Measurements from ENCODE around the gene SERPINB7.

The SERPINB7 gene

DNA sequence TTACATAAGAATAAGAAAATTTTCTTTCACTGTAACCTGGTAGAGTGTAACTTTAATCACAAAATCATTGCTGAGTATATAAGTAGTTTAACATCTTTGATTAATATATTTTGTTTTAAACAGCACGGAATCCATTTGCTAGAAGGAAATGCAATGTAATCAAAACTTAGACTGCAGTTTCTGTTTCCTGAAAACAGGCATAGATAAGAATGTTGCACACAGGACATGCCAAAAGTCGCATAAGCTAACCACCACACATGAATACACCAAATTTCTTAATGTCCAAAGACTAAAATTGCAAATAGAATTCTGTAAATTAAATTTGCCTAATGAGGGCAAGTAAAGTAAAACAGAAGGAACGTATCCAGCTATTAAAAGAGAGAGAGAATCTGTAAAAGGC lies 61.2 kb downstream of the SERPINB7 start:
- no peaks in the 10 kb centered on the region for H3K79me1 ChIP-seq (ENCODE audit: low read depth, low read length)
- H3K23ac ChIP-seq (ENCODE audit: low read depth, low read length, poor library complexity), result no peak overlapping the region
- no peak overlapping the region for H2AFZ ChIP-seq (ENCODE audit: low read length)
- no CpG with 5 or more reads among the region's 3 CpGs for WGBS, 2 donors (ENCODE audit: extremely low coverage in 2 of 2, insufficient read length in 2 of 2, insufficient replicate concordance in 1 of 2)
- no peak overlapping the region for H3K9ac ChIP-seq (ENCODE audit: low read depth, low read length, poor library complexity)
- no peak overlapping the region for H4K8ac ChIP-seq (ENCODE audit: low read depth, low read length)
- H3K4ac ChIP-seq (ENCODE audit: low read length), result no peak overlapping the region
- no peak overlapping the region for H2BK12ac ChIP-seq (ENCODE audit: low read length)
- no peak overlapping the region for H2AK5ac ChIP-seq (ENCODE audit: low read depth, low read length)
- no peak overlapping the region for H3K27ac ChIP-seq (replicated peaks; ENCODE audit: low read length)
- DNase-seq (ENCODE audit: low spot score), result no peak
- H2BK120ac ChIP-seq (ENCODE audit: low read depth, low read length), result no peak overlapping the region
- H3K4me1 ChIP-seq (ENCODE audit: control insufficient read depth in 2 of 2, insufficient read depth in 1 of 2, low read depth in 1 of 2, low read length in 2 of 2), result no peaks in the 10 kb centered on the region
- no peaks in the 10 kb centered on the region for H3K9me3 ChIP-seq (replicated peaks in 1 of 2; ENCODE audit: control insufficient read depth in 2 of 2, insufficient read depth in 1 of 2, low read depth in 1 of 2, low read length in 2 of 2)
- no peak overlapping the region for H3K14ac ChIP-seq (ENCODE audit: low read length)
- no peak overlapping the region for H3K4me3 ChIP-seq (ENCODE audit: low read length in 2 of 2)
- no peak overlapping the region for H2BK5ac ChIP-seq (ENCODE audit: low read length)
- peaks cover 0 to 2% (median 0%) of the 10 kb centered on the region in 3 experiments for H3K27me3 ChIP-seq (ENCODE audit: control insufficient read depth in 3 of 3, insufficient read depth in 3 of 3, low read depth in 1 of 3, low read length in 3 of 3)
- no peak overlapping the region for H3K18ac ChIP-seq (ENCODE audit: low read length)
- no peak overlapping the region for H4K91ac ChIP-seq (ENCODE audit: low read depth, low read length, poor library complexity)
- no peaks in the 10 kb centered on the region for H3K36me3 ChIP-seq (replicated peaks in 1 of 2; ENCODE audit: control insufficient read depth in 2 of 2, insufficient read depth in 2 of 2, low read length in 2 of 2)
- no peak overlapping the region for H2BK15ac ChIP-seq (ENCODE audit: low read length)
- H3K4me2 ChIP-seq (ENCODE audit: insufficient read depth, low read length, poor library complexity, severe bottlenecking), result no peak overlapping the region

DNA sequence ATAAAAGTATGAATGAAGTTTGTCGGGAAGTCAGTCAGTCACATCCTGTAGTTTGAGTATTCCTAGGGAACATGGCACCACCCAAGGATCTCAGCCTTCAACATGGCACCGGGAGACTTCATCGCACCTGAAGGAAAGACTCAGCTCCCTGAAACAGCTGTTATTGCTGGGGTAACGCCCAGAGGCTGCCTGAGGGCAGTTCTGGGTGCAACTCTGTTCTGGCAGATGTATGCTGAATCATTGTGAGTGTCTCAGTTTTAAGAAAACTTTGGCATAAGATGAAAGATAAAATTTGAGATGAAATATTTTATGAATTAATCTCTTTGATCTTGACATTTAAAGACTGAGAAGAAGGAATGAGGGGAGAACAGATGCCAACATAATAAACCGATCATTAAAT lies 62.4 kb downstream of the SERPINB7 start:
- Histone ChIP-seq H2BK12ac (ENCODE audit: low read length) (no peak overlapping the region), H2AK5ac (ENCODE audit: low read depth, low read length) (no peak overlapping the region), H3K36me3 (replicated peaks in 1 of 2; ENCODE audit: control insufficient read depth in 2 of 2, insufficient read depth in 2 of 2, low read length in 2 of 2) (no peaks in the 10 kb centered on the region), H3K27ac (replicated peaks; ENCODE audit: low read length) (no peak overlapping the region), H3K4me2 (ENCODE audit: insufficient read depth, low read length, poor library complexity, severe bottlenecking) (no peak overlapping the region), H2BK5ac (ENCODE audit: low read length) (no peak overlapping the region), H4K8ac (ENCODE audit: low read depth, low read length) (no peak overlapping the region), H2BK120ac (ENCODE audit: low read depth, low read length) (no peak overlapping the region), H3K18ac (ENCODE audit: low read length) (no peak overlapping the region), H3K27me3 (ENCODE audit: control insufficient read depth in 3 of 3, insufficient read depth in 3 of 3, low read depth in 1 of 3, low read length in 3 of 3) (peaks cover 0 to 2% (median 0%) of the 10 kb centered on the region in 3 experiments), H3K4me1 (ENCODE audit: control insufficient read depth in 2 of 2, insufficient read depth in 1 of 2, low read depth in 1 of 2, low read length in 2 of 2) (no peaks in the 10 kb centered on the region), H3K14ac (ENCODE audit: low read length) (no peak overlapping the region), H3K9ac (ENCODE audit: low read depth, low read length, poor library complexity) (no peak overlapping the region), H3K23ac (ENCODE audit: low read depth, low read length, poor library complexity) (no peak overlapping the region), H2AFZ (ENCODE audit: low read length) (no peak overlapping the region), H3K4ac (ENCODE audit: low read length) (no peak overlapping the region), H3K79me1 (ENCODE audit: low read depth, low read length) (no peaks in the 10 kb centered on the region), H4K91ac (ENCODE audit: low read depth, low read length, poor library complexity) (no peak overlapping the region), H2BK15ac (ENCODE audit: low read length) (no peak overlapping the region), H3K9me3 (replicated peaks in 1 of 2; ENCODE audit: control insufficient read depth in 2 of 2, insufficient read depth in 1 of 2, low read depth in 1 of 2, low read length in 2 of 2) (no peaks in the 10 kb centered on the region), H3K4me3 (ENCODE audit: low read length in 2 of 2) (no peak overlapping the region)
- WGBS, 2 donors (ENCODE audit: extremely low coverage in 2 of 2, insufficient read length in 2 of 2, insufficient replicate concordance in 1 of 2), result no CpG with 5 or more reads among the region's 5 CpGs
- no peak for DNase-seq (ENCODE audit: low spot score)

DNA sequence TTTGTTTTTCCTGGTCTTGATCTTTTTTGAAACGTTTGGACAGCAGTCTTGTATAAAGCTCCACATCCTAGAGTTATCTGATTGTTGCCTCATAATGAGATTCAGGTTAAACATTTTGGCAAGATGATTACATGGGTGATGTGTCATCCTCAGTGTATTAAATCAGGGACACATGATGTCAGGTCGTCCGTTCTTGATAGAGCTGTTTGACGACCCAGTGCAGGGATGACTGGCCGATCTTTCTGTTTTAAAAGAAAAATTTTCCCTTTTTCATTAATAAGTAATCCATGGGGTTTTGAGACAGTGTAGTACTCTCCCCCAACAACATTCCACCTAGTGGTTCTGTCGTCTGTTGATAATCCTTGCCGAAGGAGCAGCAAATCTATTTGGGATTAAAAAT lies 67.8 kb downstream of the SERPINB7 start:
- no peak overlapping the region for H4K8ac ChIP-seq (ENCODE audit: low read depth, low read length)
- no peaks in the 10 kb centered on the region for H3K9me3 ChIP-seq (replicated peaks in 1 of 2; ENCODE audit: control insufficient read depth in 2 of 2, insufficient read depth in 1 of 2, low read depth in 1 of 2, low read length in 2 of 2)
- H3K9ac ChIP-seq (ENCODE audit: low read depth, low read length, poor library complexity), result no peak overlapping the region
- H2BK120ac ChIP-seq (ENCODE audit: low read depth, low read length), result no peak overlapping the region
- no peak overlapping the region for H2BK5ac ChIP-seq (ENCODE audit: low read length)
- no peak overlapping the region for H3K14ac ChIP-seq (ENCODE audit: low read length)
- H3K27ac ChIP-seq (replicated peaks; ENCODE audit: low read length), result no peak overlapping the region
- H2BK15ac ChIP-seq (ENCODE audit: low read length), result no peak overlapping the region
- H3K4me2 ChIP-seq (ENCODE audit: insufficient read depth, low read length, poor library complexity, severe bottlenecking), result no peak overlapping the region
- H3K36me3 ChIP-seq (replicated peaks in 1 of 2; ENCODE audit: control insufficient read depth in 2 of 2, insufficient read depth in 2 of 2, low read length in 2 of 2), result no peaks in the 10 kb centered on the region
- H2BK12ac ChIP-seq (ENCODE audit: low read length), result no peak overlapping the region
- peaks cover 0 to 2% (median 0%) of the 10 kb centered on the region in 3 experiments for H3K27me3 ChIP-seq (ENCODE audit: control insufficient read depth in 3 of 3, insufficient read depth in 3 of 3, low read depth in 1 of 3, low read length in 3 of 3)
- H3K23ac ChIP-seq (ENCODE audit: low read depth, low read length, poor library complexity), result no peak overlapping the region
- no CpG with 5 or more reads among the region's 7 CpGs for WGBS, 2 donors (ENCODE audit: extremely low coverage in 2 of 2, insufficient read length in 2 of 2, insufficient replicate concordance in 1 of 2)
- H3K4ac ChIP-seq (ENCODE audit: low read length), result no peak overlapping the region
- no peak overlapping the region for H3K4me3 ChIP-seq (ENCODE audit: low read length in 2 of 2)
- DNase-seq (ENCODE audit: low spot score), result no peak
- H4K91ac ChIP-seq (ENCODE audit: low read depth, low read length, poor library complexity), result no peak overlapping the region
- no peak overlapping the region for H2AK5ac ChIP-seq (ENCODE audit: low read depth, low read length)
- no peak overlapping the region for H3K18ac ChIP-seq (ENCODE audit: low read length)
- H3K4me1 ChIP-seq (ENCODE audit: control insufficient read depth in 2 of 2, insufficient read depth in 1 of 2, low read depth in 1 of 2, low read length in 2 of 2), result no peaks in the 10 kb centered on the region
- H3K79me1 ChIP-seq (ENCODE audit: low read depth, low read length), result no peaks in the 10 kb centered on the region
- H2AFZ ChIP-seq (ENCODE audit: low read length), result no peak overlapping the region

DNA sequence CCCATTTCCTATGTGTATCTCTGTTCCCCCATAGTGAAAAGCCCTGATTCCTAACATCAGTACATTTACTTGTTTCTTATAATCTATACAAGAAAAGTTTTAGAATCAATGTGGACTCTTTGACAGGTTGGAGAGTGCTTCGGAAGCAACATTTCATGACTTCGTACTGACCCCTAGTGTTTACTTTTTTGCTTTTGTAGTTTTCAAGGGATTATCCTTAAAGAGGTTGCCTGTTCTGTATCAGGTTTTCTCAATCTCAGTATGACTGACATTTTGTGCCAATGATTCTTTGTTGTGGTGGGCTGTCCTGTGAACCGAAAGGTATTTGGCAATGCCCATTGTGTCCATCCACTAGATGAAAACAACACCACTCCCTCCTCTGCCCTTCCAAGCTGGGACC lies 69.0 kb downstream of the SERPINB7 start:
- peaks cover 0 to 2% (median 0%) of the 10 kb centered on the region in 3 experiments for H3K27me3 ChIP-seq (ENCODE audit: control insufficient read depth in 3 of 3, insufficient read depth in 3 of 3, low read depth in 1 of 3, low read length in 3 of 3)
- no peak overlapping the region for H2BK5ac ChIP-seq (ENCODE audit: low read length)
- no peak overlapping the region for H3K18ac ChIP-seq (ENCODE audit: low read length)
- no peak overlapping the region for H4K8ac ChIP-seq (ENCODE audit: low read depth, low read length)
- no peaks in the 10 kb centered on the region for H3K36me3 ChIP-seq (replicated peaks in 1 of 2; ENCODE audit: control insufficient read depth in 2 of 2, insufficient read depth in 2 of 2, low read length in 2 of 2)
- H3K9ac ChIP-seq (ENCODE audit: low read depth, low read length, poor library complexity), result no peak overlapping the region
- H3K27ac ChIP-seq (replicated peaks; ENCODE audit: low read length), result no peak overlapping the region
- no peak overlapping the region for H3K4ac ChIP-seq (ENCODE audit: low read length)
- H3K4me1 ChIP-seq (ENCODE audit: control insufficient read depth in 2 of 2, insufficient read depth in 1 of 2, low read depth in 1 of 2, low read length in 2 of 2), result no peaks in the 10 kb centered on the region
- no peak overlapping the region for H3K23ac ChIP-seq (ENCODE audit: low read depth, low read length, poor library complexity)
- H2BK15ac ChIP-seq (ENCODE audit: low read length), result no peak overlapping the region
- no peak overlapping the region for H3K14ac ChIP-seq (ENCODE audit: low read length)
- no peak overlapping the region for H2AFZ ChIP-seq (ENCODE audit: low read length)
- no peaks in the 10 kb centered on the region for H3K9me3 ChIP-seq (replicated peaks in 1 of 2; ENCODE audit: control insufficient read depth in 2 of 2, insufficient read depth in 1 of 2, low read depth in 1 of 2, low read length in 2 of 2)
- no peaks in the 10 kb centered on the region for H3K79me1 ChIP-seq (ENCODE audit: low read depth, low read length)
- peak; percentile 20 for DNase-seq (ENCODE audit: low spot score)
- no peak overlapping the region for H3K4me3 ChIP-seq (ENCODE audit: low read length in 2 of 2)
- H2AK5ac ChIP-seq (ENCODE audit: low read depth, low read length), result no peak overlapping the region
- no peak overlapping the region for H4K91ac ChIP-seq (ENCODE audit: low read depth, low read length, poor library complexity)
- H2BK120ac ChIP-seq (ENCODE audit: low read depth, low read length), result no peak overlapping the region
- WGBS, 2 donors (ENCODE audit: extremely low coverage in 2 of 2, insufficient read length in 2 of 2, insufficient replicate concordance in 1 of 2), result no CpG with 5 or more reads among the region's 3 CpGs
- no peak overlapping the region for H3K4me2 ChIP-seq (ENCODE audit: insufficient read depth, low read length, poor library complexity, severe bottlenecking)
- H2BK12ac ChIP-seq (ENCODE audit: low read length), result no peak overlapping the region

Measured in neuronal stem cell (in vitro differentiated cells).